ENCODE measurements around the gene ERCC5. TPM values are rescaled to one million over a fixed set of nuclear protein-coding genes. Genes with fewer than 3 reads are reported as not detected.

ERCC5 gene
- total RNA-seq, 2 experiments from 2014 or later, result 59.4 to 66.5 TPM

- intact Hi-C loops (cut with micrococcal nuclease), result no loop called here
- no peaks in the 10 kb centered on the region for H3K4me1 Mint-ChIP-seq (ENCODE audit: low read depth)
- H3K36me3 Mint-ChIP-seq (ENCODE audit: low read depth), result no peaks in the 10 kb centered on the region
- POLR2A ChIA-PET, result interaction anchor here (1.0 kb wide), 1 partner anchor 11 kb away, joined by 3 read pairs; no protein-coding TSS in a partner anchor
- H3K4me3 Mint-ChIP-seq, result no peak overlapping the region
- no peaks in the 10 kb centered on the region for H3K27me3 Mint-ChIP-seq
- DNase-seq (no peak), ATAC-seq (no peak)
- H3K9me3 Mint-ChIP-seq, result no peaks in the 10 kb centered on the region
- CTCF ChIA-PET, result interaction anchor here (1.3 to 3.5 kb wide), 2 partner anchors 12 to 15 kb away, joined by 3 to 20 read pairs; no protein-coding TSS in a partner anchor
- no peak for TF ChIP-seq CTCF (IDR thresholded peaks at IDR 0.05)
- H3K27ac Mint-ChIP-seq, result no peak overlapping the region
Measured at GRCh38 chr13:102881819-102882686, 36.2 kb downstream of the ERCC5 start.

- Mint-ChIP-seq H3K4me3 (no peak overlapping the region), H3K9me3 (no peaks in the 10 kb centered on the region), H3K36me3 (ENCODE audit: low read depth) (no peaks in the 10 kb centered on the region), H3K4me1 (ENCODE audit: low read depth) (no peaks in the 10 kb centered on the region), H3K27ac (no peak overlapping the region), H3K27me3 (no peaks in the 10 kb centered on the region)
- ATAC-seq (no peak), DNase-seq (no peak)
- CTCF ChIA-PET, result no interaction called here
- intact Hi-C loops (cut with micrococcal nuclease), result no loop called here
- POLR2A ChIA-PET, result no interaction called here
- no peak for TF ChIP-seq CTCF (IDR thresholded peaks at IDR 0.05)
Measured at GRCh38 chr13:102892503-102892902, 46.7 kb downstream of the ERCC5 start.

- no peak overlapping the region for H3K4me3 Mint-ChIP-seq
- intact Hi-C loops (cut with micrococcal nuclease), result no loop called here
- H3K36me3 Mint-ChIP-seq (ENCODE audit: low read depth), result no peaks in the 10 kb centered on the region
- H3K27me3 Mint-ChIP-seq, result no peaks in the 10 kb centered on the region
- DNase-seq (no peak), ATAC-seq (no peak)
- CTCF ChIA-PET, result interaction anchor here (0.7 to 1.2 kb wide), 4 partner anchors 10 to 27 kb away, joined by 3 to 6 read pairs (median 3); no protein-coding TSS in a partner anchor
- H3K9me3 Mint-ChIP-seq, result no peaks in the 10 kb centered on the region
- no peak for TF ChIP-seq CTCF (IDR thresholded peaks at IDR 0.05)
- H3K27ac Mint-ChIP-seq, result no peak overlapping the region
- no peaks in the 10 kb centered on the region for H3K4me1 Mint-ChIP-seq (ENCODE audit: low read depth)
- POLR2A ChIA-PET, result no interaction called here
Measured at GRCh38 chr13:102897371-102898138, 51.7 kb downstream of the ERCC5 start.

GRCh38 chr13:102900193-102900608 lies 54.4 kb downstream of the ERCC5 start:
- no peak for DNase-seq
- ChIA-PET POLR2A (no interaction called here), CTCF (interaction anchor here (1.0 kb wide), 1 partner anchor 30 kb away, joined by 4 read pairs; no protein-coding TSS in a partner anchor)
- ATAC-seq, result no peak
- H3K27me3 Mint-ChIP-seq, result peaks cover 2% of the 10 kb centered on the region
- H3K4me3 Mint-ChIP-seq, result no peak overlapping the region
- no peaks in the 10 kb centered on the region for H3K36me3 Mint-ChIP-seq (ENCODE audit: low read depth)
- intact Hi-C loops (cut with micrococcal nuclease), result no loop called here
- H3K27ac Mint-ChIP-seq, result no peak overlapping the region
- no peak for TF ChIP-seq CTCF (IDR thresholded peaks at IDR 0.05)
- H3K9me3 Mint-ChIP-seq, result no peaks in the 10 kb centered on the region
- no peaks in the 10 kb centered on the region for H3K4me1 Mint-ChIP-seq (ENCODE audit: low read depth)
